Activated CD8-positive, alpha-beta memory T cell treated with anti-CD3 and anti-CD28 coated beads, Interleukin-2, amount 10 ng/mL, durations not matched to agents 7 days and 5 days (primary cell): ENCODE results near the gene BCAT1. TPM values are rescaled to one million over a fixed set of nuclear protein-coding genes. Genes with fewer than 3 reads are reported as not detected.

Experiments used
- ATAC-seq: fragments of 150-1000 bp; cut with Tn5 transposase; one replicate; pipeline ENCODE4 v1.10.0; 2021; ENCODE audit warnings: moderate library complexity
- CTCF ChIA-PET: fragments of 350-600 bp; sonication (Branson Sonifier 250); formaldehyde crosslinking; loops from one replicate; lab custom pipeline; 2021; ENCODE audit warnings: antibody characterized with exemption; lab: Charles Lee
- DNase-seq: peaks from one replicate; pipeline ENCODE4 v3.0.0-alpha.2; 2020
- H3K27ac Mint-ChIP-seq: one replicate; pipeline ENCODE4 v1.8.0; 2021; ENCODE audit warnings: mild to moderate bottlenecking, mixed read lengths
- H3K27me3 Mint-ChIP-seq: one replicate; pipeline ENCODE4 v1.8.0; 2021; ENCODE audit warnings: mixed read lengths
- H3K36me3 Mint-ChIP-seq: one replicate; pipeline ENCODE4 v1.8.0; 2021; ENCODE audit warnings: mild to moderate bottlenecking, mixed read lengths
- H3K4me1 Mint-ChIP-seq: one replicate; pipeline ENCODE4 v1.8.0; 2021; ENCODE audit warnings: mixed read lengths
- H3K4me3 Mint-ChIP-seq: one replicate; pipeline ENCODE4 v1.8.0; 2021; ENCODE audit warnings: mild to moderate bottlenecking, moderate library complexity, mixed read lengths
- H3K9me3 Mint-ChIP-seq: one replicate; pipeline ENCODE4 v1.8.0; 2022; ENCODE audit warnings: low read depth, mixed read lengths
- total RNA-seq, 2 experiments: library from RNA; stranded (reverse); gene quantifications; one replicate each; pipeline ENCODE4 v1.2.3, GENCODE V29; 2021

BCAT1 gene
- total RNA-seq, 2 experiments from 2014 or later = 18.9 to 48.3 TPM

DNA sequence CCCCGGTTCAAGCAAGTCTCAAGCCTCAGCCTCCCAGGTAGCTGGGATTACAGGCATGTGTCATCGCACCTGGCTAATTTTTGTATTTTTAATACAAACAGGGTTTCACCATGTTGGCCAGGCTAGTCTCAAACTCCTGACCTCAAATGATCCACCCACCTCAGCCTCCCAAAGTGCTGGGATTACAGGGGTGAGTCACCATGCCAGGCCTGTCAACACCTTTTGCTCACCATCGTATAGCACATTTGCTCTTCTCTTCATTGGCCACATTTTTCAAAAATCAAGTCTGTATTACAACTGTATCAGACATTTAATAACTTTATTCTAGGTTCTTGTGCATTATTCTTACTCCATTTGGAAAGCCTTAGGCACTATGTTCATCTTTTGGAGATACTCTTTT is 50.3 kb downstream of the BCAT1 start:
- CTCF ChIA-PET = no interaction called here
- Mint-ChIP-seq H3K4me3 (no peak overlapping the region), H3K27ac (no peak overlapping the region), H3K4me1 (peaks cover 39% of the 10 kb centered on the region), H3K9me3 (no peaks in the 10 kb centered on the region), H3K36me3 (peaks cover 17% of the 10 kb centered on the region), H3K27me3 (peaks cover 3% of the 10 kb centered on the region)
- no peak for ATAC-seq
- DNase-seq = no peak

DNA sequence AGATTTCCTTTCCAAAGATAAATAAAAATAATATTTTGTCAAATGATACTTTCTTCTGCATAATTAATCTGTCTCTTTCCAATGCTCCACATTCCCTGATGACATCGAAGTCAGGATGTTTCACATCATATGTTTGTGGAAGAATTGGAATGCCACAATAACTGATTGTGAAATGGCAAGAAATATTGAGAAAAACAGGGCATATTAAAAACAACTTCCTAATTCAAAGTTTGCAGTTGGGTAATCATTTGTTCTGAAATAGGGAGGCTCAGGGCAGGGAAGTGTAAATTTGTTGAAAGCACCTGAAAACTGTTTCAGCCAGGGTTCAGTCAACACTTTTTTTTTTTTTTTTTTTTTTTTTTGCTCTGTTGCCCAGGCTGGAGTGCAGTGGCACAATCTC is 50.7 kb downstream of the BCAT1 start:
- peaks cover 36% of the 10 kb centered on the region for H3K4me1 Mint-ChIP-seq
- no peaks in the 10 kb centered on the region for H3K27me3 Mint-ChIP-seq
- H3K36me3 Mint-ChIP-seq = peaks cover 17% of the 10 kb centered on the region
- H3K9me3 Mint-ChIP-seq = no peaks in the 10 kb centered on the region
- H3K4me3 Mint-ChIP-seq = no peak overlapping the region
- ATAC-seq = no peak
- DNase-seq = no peak
- CTCF ChIA-PET = no interaction called here
- no peak overlapping the region for H3K27ac Mint-ChIP-seq

DNA sequence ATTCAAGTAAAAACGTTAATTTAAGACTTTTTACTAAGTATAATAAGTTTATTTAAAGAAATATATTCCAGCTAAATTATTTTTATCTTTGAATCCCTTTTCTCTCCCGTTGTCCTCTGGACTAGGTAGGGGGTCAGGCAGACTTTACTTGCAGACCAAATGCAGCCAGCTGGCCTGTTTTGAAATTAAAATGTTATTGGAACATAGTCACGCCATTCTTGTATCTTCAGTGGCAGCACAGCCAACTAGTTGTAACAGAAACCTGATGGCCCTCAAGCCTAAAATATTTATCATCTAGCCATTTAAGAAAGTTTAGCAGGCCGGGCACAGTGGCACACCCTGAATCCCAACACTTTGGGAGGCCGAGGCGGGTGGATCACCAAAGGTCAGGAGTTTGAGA is 52.7 kb downstream of the BCAT1 start:
- H3K4me1 Mint-ChIP-seq = peaks cover 21% of the 10 kb centered on the region
- no peak for DNase-seq
- no peak overlapping the region for H3K4me3 Mint-ChIP-seq
- no peaks in the 10 kb centered on the region for H3K27me3 Mint-ChIP-seq
- ATAC-seq = no peak
- no peak overlapping the region for H3K27ac Mint-ChIP-seq
- H3K36me3 Mint-ChIP-seq = peaks cover 21% of the 10 kb centered on the region
- no peaks in the 10 kb centered on the region for H3K9me3 Mint-ChIP-seq
- CTCF ChIA-PET = interaction anchor here (1.1 kb wide), 1 partner anchor 17 kb away, joined by 3 read pairs; no protein-coding TSS in a partner anchor

DNA sequence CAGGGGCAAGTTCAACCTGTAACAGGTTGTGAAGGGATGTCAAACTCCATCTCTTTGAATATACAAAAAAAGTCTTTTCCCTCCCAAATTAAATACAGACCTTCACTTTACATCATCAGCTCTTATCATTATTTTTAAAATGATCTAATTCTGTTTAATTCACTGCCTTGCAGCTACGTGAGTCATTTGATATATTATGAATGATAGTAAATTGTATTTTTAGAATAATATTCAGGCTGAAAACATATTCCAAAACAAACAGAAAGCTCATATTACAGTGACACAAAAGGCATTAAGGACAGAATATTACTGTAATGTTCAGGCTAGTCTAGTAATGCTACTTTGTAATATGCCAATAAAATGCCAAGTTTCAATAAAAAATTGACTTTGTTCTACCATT is 53.3 kb downstream of the BCAT1 start:
- Mint-ChIP-seq H3K27ac (no peak overlapping the region), H3K4me3 (no peak overlapping the region), H3K36me3 (peaks cover 23% of the 10 kb centered on the region), H3K4me1 (peaks cover 15% of the 10 kb centered on the region), H3K27me3 (no peaks in the 10 kb centered on the region), H3K9me3 (no peaks in the 10 kb centered on the region)
- ATAC-seq = no peak
- DNase-seq = no peak
- CTCF ChIA-PET = interaction anchor here (1.1 kb wide), 1 partner anchor 17 kb away, joined by 3 read pairs; no protein-coding TSS in a partner anchor

DNA sequence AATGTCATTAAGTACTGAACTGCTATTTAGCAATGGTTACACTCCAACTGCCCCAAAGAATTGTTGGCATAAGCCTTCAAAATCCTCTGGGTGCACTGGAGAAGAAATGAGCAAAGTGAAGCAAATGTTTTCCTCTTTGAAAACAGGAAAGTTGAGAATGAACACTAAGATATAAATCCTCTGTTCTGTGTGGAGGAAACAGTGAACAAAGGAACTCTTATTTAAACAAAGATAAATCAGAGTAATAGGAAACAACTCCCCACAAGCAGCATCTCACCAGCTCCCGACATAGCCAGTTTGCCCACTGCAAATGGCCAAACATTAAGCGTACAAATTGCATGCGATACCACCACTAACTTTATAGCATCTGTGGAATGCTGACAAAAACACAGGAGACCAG is 54.0 kb downstream of the BCAT1 start:
- Mint-ChIP-seq H3K27ac (no peak overlapping the region), H3K4me3 (no peak overlapping the region), H3K4me1 (peaks cover 10% of the 10 kb centered on the region), H3K36me3 (peaks cover 23% of the 10 kb centered on the region), H3K27me3 (no peaks in the 10 kb centered on the region), H3K9me3 (no peaks in the 10 kb centered on the region)
- CTCF ChIA-PET = interaction anchor here (1.0 to 1.1 kb wide), 2 partner anchors 13 to 16 kb away, joined by 3 read pairs; no protein-coding TSS in a partner anchor
- DNase-seq = no peak
- no peak for ATAC-seq

DNA sequence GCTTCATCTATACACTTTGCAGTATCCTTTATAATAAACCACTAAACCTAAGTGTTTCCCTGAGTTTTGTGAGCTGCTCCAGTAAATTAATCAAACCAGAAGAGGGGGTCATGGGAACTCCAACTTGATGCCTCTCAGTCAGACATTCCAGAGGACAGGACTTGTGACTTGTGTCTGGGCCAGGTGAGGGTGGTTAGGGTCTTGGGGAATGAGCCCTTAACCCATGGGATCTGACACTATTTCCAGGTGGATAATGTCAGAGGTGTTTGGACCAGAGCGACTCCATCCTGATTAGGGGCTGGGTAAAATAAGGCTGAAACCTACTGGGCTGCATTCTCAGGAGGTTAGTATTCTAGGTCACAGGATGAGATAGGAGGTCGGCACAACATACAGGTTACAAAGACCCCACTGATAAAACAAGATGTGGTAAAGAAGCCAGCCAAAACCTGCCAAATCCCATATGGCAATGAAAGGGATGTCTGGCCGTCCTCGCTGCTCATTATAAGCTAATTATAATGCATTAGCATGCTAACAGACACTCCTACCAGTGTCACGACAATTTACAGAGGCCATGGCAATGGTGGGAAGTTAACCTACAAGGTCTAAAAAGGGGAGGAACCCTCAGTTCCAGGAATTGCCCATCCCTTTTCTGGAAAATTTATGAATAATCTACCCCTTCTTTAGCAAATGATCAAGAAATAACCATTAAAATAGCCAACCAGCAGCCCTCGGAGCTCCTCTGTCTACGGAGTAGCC is 58.7 kb downstream of the BCAT1 start:
- H3K4me3 Mint-ChIP-seq = no peak overlapping the region
- no peaks in the 10 kb centered on the region for H3K9me3 Mint-ChIP-seq
- DNase-seq (no peak), ATAC-seq (no peak)
- H3K27me3 Mint-ChIP-seq = no peaks in the 10 kb centered on the region
- CTCF ChIA-PET = no interaction called here
- H3K4me1 Mint-ChIP-seq = no peaks in the 10 kb centered on the region
- H3K27ac Mint-ChIP-seq = no peak overlapping the region
- peaks cover 12% of the 10 kb centered on the region for H3K36me3 Mint-ChIP-seq

DNA sequence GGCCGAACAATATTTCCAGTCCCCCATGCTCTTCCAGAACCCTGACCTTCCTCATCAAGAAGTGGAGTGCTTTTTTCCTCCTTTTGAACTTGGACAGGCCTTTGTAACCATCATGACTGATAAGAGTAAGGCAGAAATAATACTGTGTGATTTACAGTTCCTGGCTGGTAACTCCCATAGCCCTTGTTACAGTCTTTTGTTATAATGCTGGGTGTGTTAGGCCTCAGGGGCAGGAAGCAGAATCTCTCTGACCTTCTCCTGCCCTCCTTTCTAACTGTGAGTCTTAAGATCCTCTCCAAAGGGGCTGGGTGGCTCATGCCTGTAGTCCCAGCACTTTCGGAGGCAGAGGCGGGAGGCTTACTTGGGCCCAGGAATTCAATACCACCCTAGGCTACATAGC is 59.5 kb downstream of the BCAT1 start:
- Mint-ChIP-seq H3K4me1 (no peaks in the 10 kb centered on the region), H3K4me3 (no peak overlapping the region), H3K36me3 (peaks cover 12% of the 10 kb centered on the region), H3K9me3 (no peaks in the 10 kb centered on the region), H3K27ac (no peak overlapping the region), H3K27me3 (no peaks in the 10 kb centered on the region)
- ATAC-seq = no peak
- no peak for DNase-seq
- CTCF ChIA-PET = no interaction called here

DNA sequence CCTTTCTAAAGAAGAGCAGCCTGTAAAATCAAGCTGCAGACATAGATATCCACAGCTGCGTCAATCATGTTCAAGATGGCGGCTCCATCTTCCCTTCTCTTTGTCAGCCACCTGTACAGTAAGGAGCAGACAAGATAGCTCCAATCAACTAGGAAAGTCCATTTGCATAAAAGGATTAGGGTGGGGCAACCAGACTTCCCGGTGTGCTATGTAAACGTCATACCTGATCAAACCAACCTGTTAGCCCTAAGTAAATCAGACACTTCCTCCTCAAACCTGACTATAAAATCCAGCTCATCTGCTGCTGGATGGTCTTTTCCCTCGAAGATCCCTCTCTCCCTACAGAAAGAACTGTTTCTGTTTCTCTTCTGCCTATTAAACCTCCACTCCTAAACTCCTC is 60.1 kb downstream of the BCAT1 start:
- Mint-ChIP-seq H3K9me3 (no peaks in the 10 kb centered on the region), H3K4me1 (no peaks in the 10 kb centered on the region), H3K4me3 (no peak overlapping the region), H3K27me3 (no peaks in the 10 kb centered on the region), H3K27ac (no peak overlapping the region), H3K36me3 (peaks cover 12% of the 10 kb centered on the region)
- CTCF ChIA-PET = no interaction called here
- ATAC-seq (no peak), DNase-seq (no peak)

DNA sequence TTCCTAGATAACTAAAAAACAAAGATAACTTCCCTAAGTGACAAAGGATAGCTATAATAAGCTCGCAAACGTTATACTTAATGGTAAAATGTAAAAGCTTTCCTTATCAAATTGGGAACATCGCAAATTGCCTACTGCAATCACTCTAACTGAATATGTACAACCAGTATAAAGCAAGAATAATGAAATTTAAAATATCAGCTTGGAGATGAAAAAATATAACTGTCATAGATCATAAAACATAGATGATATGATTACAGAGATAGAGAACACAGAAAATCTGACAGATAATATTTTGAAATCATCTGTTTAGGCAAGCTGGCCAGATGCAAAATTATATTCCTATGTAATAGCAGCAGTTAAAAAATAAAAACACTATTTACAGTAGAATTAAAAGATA is 64.0 kb downstream of the BCAT1 start:
- no peak for DNase-seq
- H3K27ac Mint-ChIP-seq = no peak overlapping the region
- H3K4me3 Mint-ChIP-seq = no peak overlapping the region
- H3K4me1 Mint-ChIP-seq = no peaks in the 10 kb centered on the region
- no peaks in the 10 kb centered on the region for H3K27me3 Mint-ChIP-seq
- CTCF ChIA-PET = no interaction called here
- ATAC-seq = no peak
- H3K36me3 Mint-ChIP-seq = peaks cover 8% of the 10 kb centered on the region
- H3K9me3 Mint-ChIP-seq = no peaks in the 10 kb centered on the region

DNA sequence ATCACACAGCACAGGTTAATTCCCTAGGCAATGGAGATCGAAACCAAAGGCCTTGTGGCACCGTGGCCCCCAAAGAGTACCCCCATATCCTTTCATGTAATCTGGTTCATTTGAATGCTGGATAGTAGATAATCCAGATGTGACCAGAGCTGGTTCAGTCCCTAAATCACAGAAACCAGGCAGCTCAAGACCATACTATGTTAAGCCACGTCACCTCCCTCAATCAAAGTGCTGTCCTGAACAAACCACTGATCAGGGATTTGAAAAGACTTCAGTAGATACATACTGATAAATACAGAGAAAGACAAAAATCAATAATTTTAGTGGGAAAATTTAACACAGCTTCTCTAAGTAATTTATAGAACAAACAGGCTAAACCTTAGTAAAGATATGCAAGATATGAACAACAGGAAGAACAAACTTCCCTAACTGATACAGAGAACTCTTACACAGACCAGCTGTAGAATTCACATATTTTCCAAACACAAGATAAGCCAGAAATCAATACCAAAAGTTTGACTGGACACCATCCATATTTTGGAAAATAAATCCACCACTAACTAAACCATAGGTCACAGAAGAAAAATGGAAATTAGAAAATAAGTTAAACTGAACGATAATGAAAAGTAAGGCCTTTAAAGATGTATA is 67.1 kb downstream of the BCAT1 start:
- CTCF ChIA-PET = interaction anchor here (1.0 kb wide), 1 partner anchor 12 kb away, joined by 3 read pairs; no protein-coding TSS in a partner anchor
- DNase-seq (no peak), ATAC-seq (no peak)
- Mint-ChIP-seq H3K9me3 (no peaks in the 10 kb centered on the region), H3K27ac (no peak overlapping the region), H3K27me3 (no peaks in the 10 kb centered on the region), H3K36me3 (peaks cover 25% of the 10 kb centered on the region), H3K4me1 (no peaks in the 10 kb centered on the region), H3K4me3 (no peak overlapping the region)

DNA sequence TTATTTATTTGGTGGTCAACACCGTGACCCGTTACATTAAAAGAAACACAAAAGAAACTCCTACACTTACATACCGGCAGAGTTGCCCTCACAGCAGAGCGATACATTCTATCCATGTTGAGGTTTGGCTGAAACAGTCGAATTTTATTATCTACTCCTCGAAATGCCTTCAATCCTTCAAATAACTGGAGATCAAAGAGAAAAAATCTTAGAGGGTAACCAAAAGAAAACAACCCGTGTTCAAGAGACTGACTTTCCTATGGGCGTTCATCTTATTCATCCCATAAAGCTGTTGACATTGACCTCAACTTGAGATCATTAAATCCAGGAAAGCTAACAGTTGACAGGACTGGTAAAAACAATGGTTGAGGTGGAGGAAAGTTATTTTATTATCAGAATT is 67.7 kb downstream of the BCAT1 start:
- no peak for DNase-seq
- H3K9me3 Mint-ChIP-seq = no peaks in the 10 kb centered on the region
- no peaks in the 10 kb centered on the region for H3K4me1 Mint-ChIP-seq
- H3K27me3 Mint-ChIP-seq = no peaks in the 10 kb centered on the region
- H3K27ac Mint-ChIP-seq = no peak overlapping the region
- H3K4me3 Mint-ChIP-seq = no peak overlapping the region
- ATAC-seq = no peak
- peaks cover 29% of the 10 kb centered on the region for H3K36me3 Mint-ChIP-seq
- CTCF ChIA-PET = interaction anchor here (1.0 kb wide), 1 partner anchor 13 kb away, joined by 3 read pairs; no protein-coding TSS in a partner anchor

DNA sequence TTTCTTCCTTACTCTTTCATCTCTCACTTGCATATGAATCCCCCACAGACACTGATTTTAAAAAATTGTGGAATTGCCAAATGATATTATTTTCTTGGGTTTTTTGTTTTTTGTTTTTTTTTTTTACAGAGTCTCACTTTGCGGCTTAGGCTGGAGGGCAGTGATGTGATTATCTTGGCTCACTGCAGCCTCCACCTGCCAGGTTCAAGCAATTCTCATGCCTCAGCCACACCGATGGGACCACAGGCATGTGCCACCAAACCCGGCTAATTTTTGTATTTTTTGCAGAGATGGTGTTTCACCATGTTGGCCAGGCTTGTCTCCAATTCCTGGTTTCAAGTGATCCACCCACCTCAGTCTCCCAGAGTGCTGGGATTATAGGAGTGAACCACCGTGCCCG is 68.2 kb downstream of the BCAT1 start:
- CTCF ChIA-PET = no interaction called here
- H3K4me1 Mint-ChIP-seq = no peaks in the 10 kb centered on the region
- H3K27ac Mint-ChIP-seq = no peak overlapping the region
- no peaks in the 10 kb centered on the region for H3K9me3 Mint-ChIP-seq
- DNase-seq (no peak), ATAC-seq (no peak)
- no peaks in the 10 kb centered on the region for H3K27me3 Mint-ChIP-seq
- no peak overlapping the region for H3K4me3 Mint-ChIP-seq
- H3K36me3 Mint-ChIP-seq = peaks cover 30% of the 10 kb centered on the region

DNA sequence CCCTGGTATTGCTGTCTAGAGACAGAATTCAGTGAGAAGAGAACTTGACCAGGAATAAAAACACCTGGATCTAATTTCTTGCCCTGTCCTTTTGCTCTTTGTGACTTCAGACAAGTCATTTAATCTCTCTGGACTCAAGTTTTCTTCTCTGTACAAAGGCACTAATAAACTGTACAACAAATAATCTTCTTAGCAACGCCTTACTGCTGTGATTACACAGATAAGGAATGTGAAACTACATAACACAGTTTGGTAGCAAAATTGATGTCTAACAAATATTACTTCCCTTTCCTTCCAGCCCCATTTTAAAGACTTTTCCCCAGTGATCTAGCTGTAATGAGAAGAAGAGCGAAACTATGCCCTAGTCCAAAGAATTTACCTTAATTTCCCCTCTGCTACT is 69.3 kb downstream of the BCAT1 start:
- CTCF ChIA-PET = interaction anchor here (1.3 kb wide), 1 partner anchor 16 kb away, joined by 3 read pairs; no protein-coding TSS in a partner anchor
- Mint-ChIP-seq H3K4me3 (no peak overlapping the region), H3K27ac (no peak overlapping the region), H3K9me3 (no peaks in the 10 kb centered on the region), H3K27me3 (no peaks in the 10 kb centered on the region), H3K4me1 (no peaks in the 10 kb centered on the region), H3K36me3 (peaks cover 39% of the 10 kb centered on the region)
- DNase-seq = no peak
- no peak for ATAC-seq

DNA sequence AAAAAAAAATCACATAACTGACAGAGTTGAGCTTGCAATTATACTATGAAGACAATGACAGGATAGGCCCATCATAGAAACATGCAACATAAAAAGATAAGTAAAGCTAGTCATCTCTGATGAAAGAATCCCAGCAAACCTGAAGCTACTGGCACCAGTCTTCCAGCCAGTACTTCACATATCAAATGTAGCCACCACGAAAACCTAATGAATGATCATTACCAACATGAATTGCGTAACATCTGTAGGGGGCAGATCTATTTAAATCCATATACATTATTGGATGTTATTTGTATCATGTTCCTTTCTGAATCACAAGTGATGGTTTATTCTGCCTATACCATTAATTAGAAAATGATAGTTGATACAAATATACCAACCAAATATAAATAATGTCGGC is 73.9 kb downstream of the BCAT1 start:
- no peak overlapping the region for H3K4me3 Mint-ChIP-seq
- CTCF ChIA-PET = interaction anchor here (1.2 kb wide), 1 partner anchor 86 kb away, joined by 3 read pairs; no protein-coding TSS in a partner anchor

More for the DNA sequence above, 73.9 kb downstream of the BCAT1 start:
- ATAC-seq (no peak), DNase-seq (no peak)
- H3K4me1 Mint-ChIP-seq = no peaks in the 10 kb centered on the region
- H3K27me3 Mint-ChIP-seq = no peaks in the 10 kb centered on the region
- no peaks in the 10 kb centered on the region for H3K9me3 Mint-ChIP-seq
- no peak overlapping the region for H3K27ac Mint-ChIP-seq
- peaks cover 45% of the 10 kb centered on the region for H3K36me3 Mint-ChIP-seq
